ENCODE measurements around the gene CDKN2B-AS1. TPM values are rescaled to one million over a fixed set of nuclear protein-coding genes. Genes with fewer than 3 reads are reported as not detected.

Gene CDKN2B-AS1
- total RNA-seq, 1 experiment from 2014 or later, result not detected

DNA sequence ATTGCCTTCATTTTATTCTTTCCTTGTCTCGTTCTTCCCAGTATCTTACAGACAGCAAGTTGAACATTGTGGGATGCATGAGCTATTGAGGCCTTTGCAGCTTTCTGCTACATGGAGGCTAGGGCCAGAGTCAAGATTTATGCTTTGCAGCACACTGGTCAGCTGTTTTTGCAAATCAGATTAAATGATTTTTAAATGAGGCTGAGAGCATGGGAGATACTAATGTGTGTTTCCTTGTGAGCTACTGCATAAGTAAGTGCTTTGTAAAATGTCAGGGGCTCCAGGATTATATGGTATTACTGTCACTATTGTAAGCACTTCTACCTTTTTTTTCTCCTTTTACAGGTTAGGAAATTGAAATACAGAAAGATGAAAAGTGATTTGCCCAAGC, 125.6 kb downstream of the CDKN2B-AS1 start:
- no peak overlapping the region for H3K18ac ChIP-seq (ENCODE audit: insufficient read length, low read depth, low read length)
- H3K4me1 ChIP-seq (ENCODE audit: insufficient read depth, low read length), result peaks cover 2% of the 10 kb centered on the region; the same call in 1 of the 2 replicates
- no peaks in the 10 kb centered on the region for H4K20me1 ChIP-seq (ENCODE audit: control insufficient read depth, insufficient read depth, insufficient read length)
- H4K5ac ChIP-seq (ENCODE audit: insufficient read length, low read depth, low read length), result no peak overlapping the region
- TF ChIP-seq, protein P1, sequence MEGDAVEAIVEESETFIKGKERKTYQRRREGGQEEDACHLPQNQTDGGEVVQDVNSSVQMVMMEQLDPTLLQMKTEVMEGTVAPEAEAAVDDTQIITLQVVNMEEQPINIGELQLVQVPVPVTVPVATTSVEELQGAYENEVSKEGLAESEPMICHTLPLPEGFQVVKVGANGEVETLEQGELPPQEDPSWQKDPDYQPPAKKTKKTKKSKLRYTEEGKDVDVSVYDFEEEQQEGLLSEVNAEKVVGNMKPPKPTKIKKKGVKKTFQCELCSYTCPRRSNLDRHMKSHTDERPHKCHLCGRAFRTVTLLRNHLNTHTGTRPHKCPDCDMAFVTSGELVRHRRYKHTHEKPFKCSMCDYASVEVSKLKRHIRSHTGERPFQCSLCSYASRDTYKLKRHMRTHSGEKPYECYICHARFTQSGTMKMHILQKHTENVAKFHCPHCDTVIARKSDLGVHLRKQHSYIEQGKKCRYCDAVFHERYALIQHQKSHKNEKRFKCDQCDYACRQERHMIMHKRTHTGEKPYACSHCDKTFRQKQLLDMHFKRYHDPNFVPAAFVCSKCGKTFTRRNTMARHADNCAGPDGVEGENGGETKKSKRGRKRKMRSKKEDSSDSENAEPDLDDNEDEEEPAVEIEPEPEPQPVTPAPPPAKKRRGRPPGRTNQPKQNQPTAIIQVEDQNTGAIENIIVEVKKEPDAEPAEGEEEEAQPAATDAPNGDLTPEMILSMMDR (conservative IDR thresholded peaks at IDR 0.05), result no peak
- WGBS (ENCODE audit: extremely low coverage, insufficient read length, low lambda C conversion rate), result no CpG with 5 or more reads among the region's 1 CpG
- H4K8ac ChIP-seq (replicated peaks; ENCODE audit: insufficient read length, low read depth, low read length), result no peak overlapping the region
- no peak overlapping the region for H2BK15ac ChIP-seq (ENCODE audit: low read depth, low read length)
- H3K4me1 Mint-ChIP-seq, result peaks cover 15 to 19% of the 10 kb centered on the region in 2 experiments
- H3K14ac ChIP-seq (ENCODE audit: insufficient read depth, low read length), result no peak overlapping the region
- H3K9ac ChIP-seq (ENCODE audit: extremely low read depth, insufficient read length, low read length), result no peak overlapping the region
- no peak overlapping the region for H2BK5ac ChIP-seq (ENCODE audit: insufficient read length, low read length)
- H4K91ac ChIP-seq (ENCODE audit: insufficient read length, low read depth, low read length), result no peak overlapping the region
- H3K4me3 Mint-ChIP-seq, result no peak overlapping the region
- H3K79me2 ChIP-seq (ENCODE audit: insufficient read depth, low read length), result no peaks in the 10 kb centered on the region
- no peak overlapping the region for H3K4ac ChIP-seq (ENCODE audit: low read depth, low read length)
- peaks cover 2% of the 10 kb centered on the region; the same call in 1 of the 2 replicates for H3K27me3 Mint-ChIP-seq (ENCODE audit: low read depth)
- H3K23me2 ChIP-seq (ENCODE audit: insufficient read length, low read depth, low read length, poor library complexity, severe bottlenecking), result no peaks in the 10 kb centered on the region
- H3K79me1 ChIP-seq (ENCODE audit: insufficient read depth, low read depth, low read length, poor library complexity, severe bottlenecking), result no peaks in the 10 kb centered on the region
- H3K56ac ChIP-seq (ENCODE audit: insufficient read length, low read depth, low read length), result no peak overlapping the region
- no peak overlapping the region for H2BK120ac ChIP-seq (ENCODE audit: low read depth, low read length, poor library complexity, severe bottlenecking)
- no peak overlapping the region for H3K27ac ChIP-seq (ENCODE audit: insufficient read length, low read depth, low read length)
- no peaks in the 10 kb centered on the region for H3K27me3 ChIP-seq (ENCODE audit: insufficient read depth, low read length)
- H3K9me3 ChIP-seq (ENCODE audit: control insufficient read depth, low read depth, low read length), result no peaks in the 10 kb centered on the region
- H3K27ac Mint-ChIP-seq, result no peak overlapping the region
- peaks cover 4% of the 10 kb centered on the region in 2 experiments; a peak in 2 of 5 replicates for H3K9me3 Mint-ChIP-seq
- H3T11ph ChIP-seq (ENCODE audit: low read length), result no peak overlapping the region
- H2AK5ac ChIP-seq (ENCODE audit: insufficient read length, low read length), result no peak overlapping the region
- no peak overlapping the region for H3K4me2 ChIP-seq (ENCODE audit: insufficient read depth, insufficient read length, low read length)
- no peak for DNase-seq
- H2AFZ ChIP-seq (ENCODE audit: low read length), result no peak overlapping the region
- H3K23ac ChIP-seq (ENCODE audit: insufficient read length, low read depth, low read length), result no peak overlapping the region
- H3K36me3 Mint-ChIP-seq (ENCODE audit: insufficient read depth in 1 of 3, low read depth in 3 of 3), result no peaks in the 10 kb centered on the region
- H2BK20ac ChIP-seq (ENCODE audit: low read depth, low read length, poor library complexity, severe bottlenecking), result no peak overlapping the region
- no peak overlapping the region for H2BK12ac ChIP-seq (ENCODE audit: insufficient read length, low read depth, low read length)

All from H9 (cell line).